ENCODE results near the gene GRID1. TPM values are rescaled to one million over a fixed set of nuclear protein-coding genes. Genes with fewer than 3 reads are reported as not detected.

GRID1 gene
- total RNA-seq, 1 donor from 2014 or later: 1.1 TPM

DNA sequence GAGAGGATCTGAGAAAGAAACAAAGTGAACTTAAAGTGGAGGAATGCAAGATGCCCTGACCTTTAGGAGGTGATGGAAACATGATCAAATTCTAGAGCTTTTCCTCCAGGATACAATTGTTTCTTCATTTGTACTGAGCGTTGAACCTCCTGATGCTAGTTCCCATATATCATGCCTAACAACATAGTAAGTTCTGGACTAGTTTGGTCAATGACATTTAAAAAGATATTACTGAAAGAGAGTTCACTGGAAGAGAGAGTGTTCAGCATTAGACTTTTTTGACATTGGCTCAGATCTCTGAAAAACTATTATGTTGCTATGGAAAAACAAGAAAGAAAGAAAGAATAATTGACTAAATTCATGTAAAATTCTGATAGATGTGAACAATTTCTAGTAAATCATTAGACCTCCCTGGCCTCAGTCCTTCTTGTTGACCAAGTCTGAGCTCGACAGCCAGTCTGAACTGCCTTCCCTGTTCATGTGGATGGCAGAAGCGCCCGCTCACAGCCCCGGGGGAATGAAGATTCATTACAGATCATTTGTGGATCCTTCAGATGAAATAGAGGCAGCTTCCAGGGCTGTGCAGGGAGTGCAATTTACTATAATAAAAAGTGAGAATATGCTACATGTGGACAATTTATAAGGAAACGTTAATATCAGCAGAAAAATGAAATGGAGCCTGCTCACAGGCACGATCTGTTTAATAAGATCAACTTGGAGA, 442.1 kb downstream of the GRID1 start:
- no peak overlapping the region for H3K4me3 Mint-ChIP-seq
- no peaks in the 10 kb centered on the region for H3K36me3 Mint-ChIP-seq (ENCODE audit: low read depth)
- TF ChIP-seq, protein P1, sequence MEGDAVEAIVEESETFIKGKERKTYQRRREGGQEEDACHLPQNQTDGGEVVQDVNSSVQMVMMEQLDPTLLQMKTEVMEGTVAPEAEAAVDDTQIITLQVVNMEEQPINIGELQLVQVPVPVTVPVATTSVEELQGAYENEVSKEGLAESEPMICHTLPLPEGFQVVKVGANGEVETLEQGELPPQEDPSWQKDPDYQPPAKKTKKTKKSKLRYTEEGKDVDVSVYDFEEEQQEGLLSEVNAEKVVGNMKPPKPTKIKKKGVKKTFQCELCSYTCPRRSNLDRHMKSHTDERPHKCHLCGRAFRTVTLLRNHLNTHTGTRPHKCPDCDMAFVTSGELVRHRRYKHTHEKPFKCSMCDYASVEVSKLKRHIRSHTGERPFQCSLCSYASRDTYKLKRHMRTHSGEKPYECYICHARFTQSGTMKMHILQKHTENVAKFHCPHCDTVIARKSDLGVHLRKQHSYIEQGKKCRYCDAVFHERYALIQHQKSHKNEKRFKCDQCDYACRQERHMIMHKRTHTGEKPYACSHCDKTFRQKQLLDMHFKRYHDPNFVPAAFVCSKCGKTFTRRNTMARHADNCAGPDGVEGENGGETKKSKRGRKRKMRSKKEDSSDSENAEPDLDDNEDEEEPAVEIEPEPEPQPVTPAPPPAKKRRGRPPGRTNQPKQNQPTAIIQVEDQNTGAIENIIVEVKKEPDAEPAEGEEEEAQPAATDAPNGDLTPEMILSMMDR (conservative IDR thresholded peaks at IDR 0.05): no peak
- no peaks in the 10 kb centered on the region for H3K27me3 Mint-ChIP-seq (ENCODE audit: low read depth)
- H3K4me1 Mint-ChIP-seq: peaks cover 1% of the 10 kb centered on the region
- no peak overlapping the region for H3K27ac Mint-ChIP-seq (ENCODE audit: unreplicated experiment)
- no peak for DNase-seq (ENCODE audit: low read depth, low spot score)
- H3K9me3 Mint-ChIP-seq: no peaks in the 10 kb centered on the region

DNA sequence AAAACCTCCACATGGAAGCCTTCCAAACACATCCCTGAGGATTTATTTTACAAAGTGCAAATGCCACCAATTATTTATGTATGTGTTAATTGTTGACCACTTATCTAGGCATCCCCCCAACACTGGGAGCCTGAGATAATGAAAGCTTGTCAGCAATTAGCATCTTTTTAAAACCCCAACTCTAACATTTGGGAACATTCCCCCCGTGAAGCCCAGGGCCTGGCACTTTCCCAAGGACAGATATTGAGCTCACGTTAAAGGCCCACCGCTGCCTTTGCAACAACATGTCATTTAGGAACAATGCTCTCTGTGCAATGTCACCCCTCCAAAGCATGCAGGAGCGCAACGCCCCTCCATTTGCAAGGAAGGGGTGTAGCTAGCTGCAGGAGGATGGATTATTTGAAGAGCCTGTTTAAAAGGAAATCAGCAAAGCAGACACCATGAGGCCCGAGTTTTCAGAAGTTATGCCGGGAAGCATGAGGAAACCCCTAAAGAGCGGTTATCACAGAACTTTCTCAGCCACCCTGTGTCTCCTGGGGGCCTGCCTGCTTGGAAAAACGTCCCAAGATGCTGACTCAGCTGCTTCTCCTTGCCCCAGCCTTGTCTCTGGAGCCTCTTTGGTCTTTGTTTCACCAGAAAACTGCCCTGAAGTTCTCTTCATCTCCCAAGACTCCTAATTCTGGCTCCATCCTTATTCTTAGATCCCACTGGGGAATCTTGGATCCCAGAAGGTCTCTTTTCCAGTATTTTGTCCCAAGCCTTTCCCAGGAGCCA, 444.1 kb downstream of the GRID1 start:
- no peaks in the 10 kb centered on the region for H3K27me3 Mint-ChIP-seq (ENCODE audit: low read depth)
- TF ChIP-seq, protein P1 (conservative IDR thresholded peaks at IDR 0.05): no peak
- no peaks in the 10 kb centered on the region for H3K9me3 Mint-ChIP-seq
- H3K27ac Mint-ChIP-seq (ENCODE audit: unreplicated experiment): no peak overlapping the region
- H3K4me3 Mint-ChIP-seq: no peak overlapping the region
- no peaks in the 10 kb centered on the region for H3K36me3 Mint-ChIP-seq (ENCODE audit: low read depth)
- no peak for DNase-seq (ENCODE audit: low read depth, low spot score)
- peaks cover 3% of the 10 kb centered on the region for H3K4me1 Mint-ChIP-seq

DNA sequence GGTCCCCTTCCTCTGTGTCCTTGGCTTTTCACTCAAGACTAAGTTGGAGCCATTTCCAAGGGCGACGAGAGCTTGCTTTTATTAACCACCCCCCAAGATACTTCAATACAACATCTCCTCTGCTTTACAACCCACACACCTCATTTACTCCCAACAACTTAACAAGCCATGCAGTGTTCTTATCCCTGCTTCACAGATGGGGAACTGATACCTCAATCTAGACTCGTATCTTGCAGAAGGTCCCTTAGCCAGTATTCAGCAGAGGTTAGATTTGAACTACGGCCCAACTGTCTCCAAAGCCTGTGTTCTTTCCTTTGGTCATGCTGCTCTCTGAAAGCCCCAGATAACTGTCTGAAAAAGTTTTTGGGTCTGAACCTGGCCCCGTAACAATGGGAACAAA, 444.8 kb downstream of the GRID1 start:
- H3K4me1 Mint-ChIP-seq: peaks cover 3% of the 10 kb centered on the region
- H3K4me3 Mint-ChIP-seq: no peak overlapping the region
- no peak overlapping the region for H3K27ac Mint-ChIP-seq (ENCODE audit: unreplicated experiment)
- TF ChIP-seq, protein P1 (conservative IDR thresholded peaks at IDR 0.05): no peak
- no peak for DNase-seq (ENCODE audit: low read depth, low spot score)
- no peaks in the 10 kb centered on the region for H3K27me3 Mint-ChIP-seq (ENCODE audit: low read depth)
- no peaks in the 10 kb centered on the region for H3K36me3 Mint-ChIP-seq (ENCODE audit: low read depth)
- H3K9me3 Mint-ChIP-seq: no peaks in the 10 kb centered on the region

DNA sequence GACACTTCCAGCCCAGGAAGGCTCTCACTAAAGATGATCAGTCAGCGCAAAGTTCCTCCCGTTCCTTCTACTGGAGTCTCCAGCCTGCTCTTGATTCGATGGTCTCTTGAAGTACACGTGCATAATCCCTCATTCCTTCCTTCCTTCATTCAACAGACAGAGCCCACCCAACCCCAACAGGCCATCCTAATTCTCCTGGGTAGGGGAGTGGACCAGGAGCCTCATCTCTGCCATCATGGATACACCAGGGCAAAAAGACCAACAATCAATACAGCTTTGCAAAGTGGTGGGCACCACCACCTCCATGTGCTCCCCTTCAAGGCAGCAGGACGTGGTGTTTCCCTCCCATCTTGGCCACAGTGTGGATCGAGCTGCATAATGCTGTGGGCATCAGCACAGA, 446.3 kb downstream of the GRID1 start:
- Mint-ChIP-seq H3K4me1 (peaks cover 3% of the 10 kb centered on the region), H3K9me3 (no peaks in the 10 kb centered on the region), H3K27ac (ENCODE audit: unreplicated experiment) (no peak overlapping the region), H3K36me3 (ENCODE audit: low read depth) (no peaks in the 10 kb centered on the region), H3K27me3 (ENCODE audit: low read depth) (no peaks in the 10 kb centered on the region), H3K4me3 (no peak overlapping the region)
- TF ChIP-seq, protein P1 (conservative IDR thresholded peaks at IDR 0.05): no peak
- DNase-seq (ENCODE audit: low read depth, low spot score): no peak

DNA sequence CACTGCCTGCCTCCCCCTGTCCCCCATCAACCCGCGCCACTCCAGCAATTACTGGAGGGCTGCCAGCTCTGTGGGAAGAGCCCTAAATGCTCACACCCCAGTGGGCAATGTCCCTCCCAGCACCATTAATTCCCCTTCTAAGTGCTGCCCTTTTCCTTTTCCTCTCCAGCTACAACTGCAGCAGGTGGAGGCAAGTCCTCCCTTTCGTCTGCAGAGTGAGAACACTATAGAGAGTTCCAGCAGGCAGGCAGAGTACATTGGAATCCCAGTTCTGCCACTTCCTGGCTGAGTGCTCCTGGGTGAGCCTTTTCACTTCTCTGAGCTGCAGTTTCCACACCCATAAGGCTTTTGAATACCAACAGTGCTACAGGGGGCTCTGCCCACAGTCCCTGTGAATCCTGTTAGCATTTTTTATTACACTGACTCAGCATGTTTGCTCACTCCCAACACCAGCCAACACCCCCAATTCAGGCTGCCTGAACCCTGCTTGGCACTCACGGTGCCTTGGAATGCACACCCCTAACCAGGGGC, 447.0 kb downstream of the GRID1 start:
- no peaks in the 10 kb centered on the region for H3K36me3 Mint-ChIP-seq (ENCODE audit: low read depth)
- no peaks in the 10 kb centered on the region for H3K9me3 Mint-ChIP-seq
- no peak for DNase-seq (ENCODE audit: low read depth, low spot score)
- TF ChIP-seq, protein P1 (conservative IDR thresholded peaks at IDR 0.05): no peak
- peaks cover 3% of the 10 kb centered on the region for H3K4me1 Mint-ChIP-seq
- no peak overlapping the region for H3K27ac Mint-ChIP-seq (ENCODE audit: unreplicated experiment)
- H3K4me3 Mint-ChIP-seq: no peak overlapping the region
- H3K27me3 Mint-ChIP-seq (ENCODE audit: low read depth): no peaks in the 10 kb centered on the region

Measured in neural crest cell (in vitro differentiated cells).